Hypothalamus (tissue), 51 donors: ENCODE results near the gene WRAP53.

Source experiments
- DNase-seq, 51 donors: peaks; one replicate each; lab custom pipeline; 2025; lab: John Stamatoyannopoulos, UW

The WRAP53 gene

GRCh38 chr17:7707446-7707845 lies 19.2 kb downstream of the WRAP53 start:
- DNase-seq: peak in 18 of 51 donors; percentile 10 to 52 (median 28)

GRCh38 chr17:7707858-7708750 lies 19.8 kb downstream of the WRAP53 start:
- no peak for DNase-seq

GRCh38 chr17:7709031-7709430 lies 20.8 kb downstream of the WRAP53 start:
- no peak for DNase-seq

DNA sequence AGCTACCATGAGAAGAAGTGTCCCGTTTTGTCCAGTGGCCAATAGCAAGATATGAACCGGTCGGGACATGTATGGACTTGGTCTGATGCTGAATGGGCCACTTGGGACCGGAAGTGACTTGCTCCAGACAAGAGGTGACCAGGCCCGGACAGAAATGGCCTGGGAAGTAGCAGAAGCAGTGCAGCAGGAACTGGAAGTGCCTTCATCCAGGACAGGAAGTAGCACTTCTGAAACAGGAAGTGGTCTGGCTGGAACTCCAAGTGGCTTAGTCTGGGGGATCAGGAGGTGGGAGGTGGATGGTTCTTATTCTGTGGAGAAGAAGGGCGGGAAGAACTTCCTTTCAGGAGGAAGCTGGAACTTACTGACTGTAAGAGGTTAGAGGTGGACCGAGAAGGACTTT lies 22.0 kb downstream of the WRAP53 start:
- no peak for DNase-seq

- no peak for DNase-seq
Observed at GRCh38 chr17:7711051-7711755, 22.9 kb downstream of the WRAP53 start.

DNA sequence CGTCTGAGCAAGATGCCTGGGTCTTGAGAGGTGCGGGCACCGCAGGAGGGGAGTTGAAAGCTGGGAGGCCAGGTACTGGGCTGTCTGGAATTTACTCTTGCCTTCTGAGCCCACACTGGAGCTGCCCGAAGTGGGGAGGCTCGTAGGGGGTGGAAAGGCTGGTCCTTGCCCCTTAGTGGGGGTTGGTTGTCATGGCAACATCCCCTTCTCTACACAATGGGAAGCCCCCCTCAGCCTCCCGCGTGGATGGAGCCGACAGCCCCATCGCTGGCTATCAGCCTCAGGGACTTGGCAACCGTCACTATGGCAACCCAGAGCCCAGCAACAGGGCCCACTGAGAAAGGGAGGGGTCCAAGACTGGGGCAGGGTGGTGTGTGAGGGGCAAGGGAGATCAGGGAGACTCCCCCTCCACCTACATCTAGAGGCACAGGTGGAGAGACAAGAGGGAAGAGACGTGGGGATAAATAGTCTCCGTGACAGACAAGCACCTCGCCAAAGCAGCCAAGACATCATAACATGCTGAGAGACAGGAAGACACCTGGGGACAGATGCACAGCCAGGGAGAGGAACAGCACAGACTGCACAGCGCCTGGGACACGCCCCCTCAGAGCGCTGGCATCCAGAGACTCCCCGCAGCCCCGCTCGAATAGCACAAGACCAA lies 24.0 kb downstream of the WRAP53 start:
- peak in 15 of 51 donors; percentile 5 to 54 (median 22) for DNase-seq

GRCh38 chr17:7713782-7714181 lies 25.5 kb downstream of the WRAP53 start:
- no peak for DNase-seq

- DNase-seq: no peak
Observed at GRCh38 chr17:7714721-7715594, 26.7 kb downstream of the WRAP53 start.

- DNase-seq: peak in 1 of 51 donors; percentile 84
Observed at GRCh38 chr17:7715936-7716886, 27.9 kb downstream of the WRAP53 start.

DNA sequence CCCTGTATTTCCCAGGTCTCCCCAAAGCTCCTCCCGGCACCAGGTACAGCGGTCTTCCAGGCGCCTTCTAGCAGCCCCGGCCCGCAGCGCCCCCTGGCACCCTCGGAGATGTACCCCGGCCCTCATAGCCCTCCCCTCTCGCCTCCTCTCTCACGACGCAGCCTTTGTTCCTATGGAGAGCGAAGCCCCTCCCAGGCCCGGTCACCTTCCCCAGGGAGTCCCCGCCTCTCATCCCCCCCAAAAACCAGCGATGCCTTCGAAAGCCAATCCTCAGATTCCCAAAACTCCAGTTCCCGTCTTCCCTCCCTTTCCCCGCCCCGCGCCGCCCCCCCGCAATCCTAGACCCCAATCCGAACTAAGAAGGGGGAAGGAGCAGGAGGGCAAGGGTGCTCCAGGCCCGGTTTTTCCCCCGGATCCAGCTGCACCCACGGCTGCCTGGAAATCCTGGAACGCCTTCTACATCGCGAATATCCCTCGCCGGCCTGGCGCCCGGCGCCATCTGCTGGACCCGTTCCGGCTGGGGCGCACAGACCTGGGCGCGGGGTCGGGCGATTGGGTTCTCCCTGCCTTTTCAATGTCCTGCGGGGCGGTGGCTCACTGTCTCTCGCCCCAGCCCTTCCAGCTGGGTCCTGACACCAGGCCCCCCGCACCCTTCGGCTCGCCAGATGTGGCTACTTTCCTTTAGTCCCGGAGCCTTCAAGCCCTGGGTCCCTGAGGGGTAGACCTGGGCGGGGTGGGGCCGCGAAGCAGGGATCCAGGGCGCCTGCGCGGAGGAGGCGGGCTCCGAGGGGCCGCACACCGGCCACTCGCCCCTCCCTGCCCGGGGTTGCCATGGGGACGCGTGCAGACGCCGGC lies 28.9 kb downstream of the WRAP53 start, which contains the start of gene DNAH2:
DNAH2 (plus strand) TSS at position 844 of the 855 bp plus-strand sequence. CDS start 1,991 bp downstream, outside the sequence.
- peak in 45 of 51 donors; percentile 15 to 90 (median 68) for DNase-seq

DNA sequence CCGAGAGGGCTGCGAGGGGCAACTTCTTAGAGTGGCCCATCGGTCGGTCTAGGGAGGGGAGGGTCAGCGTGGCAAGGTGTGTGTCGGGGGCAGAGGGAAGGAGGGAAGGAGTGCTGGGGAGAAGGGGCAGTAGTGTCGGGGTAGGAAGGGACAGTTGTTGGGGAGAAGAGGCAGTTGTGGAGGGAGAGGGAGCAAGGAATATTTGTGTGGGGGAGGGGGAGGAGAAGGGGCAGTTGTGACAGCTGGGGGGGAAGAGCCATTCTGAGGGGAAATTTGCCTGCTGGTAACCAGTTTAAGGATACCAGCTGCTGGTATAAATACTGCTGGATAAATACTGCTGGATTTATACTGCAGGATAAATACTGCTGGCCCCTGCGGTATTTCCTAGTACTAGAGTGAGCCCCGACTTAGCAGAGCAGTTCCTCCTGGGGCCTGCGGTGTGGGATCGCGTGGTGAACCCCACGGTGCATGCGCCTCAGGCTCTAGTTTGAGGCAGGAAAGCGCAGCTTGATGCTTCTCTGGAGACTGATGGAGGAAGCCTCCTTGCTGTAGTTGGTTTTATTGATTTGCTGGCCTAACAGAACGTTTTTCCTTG lies 29.6 kb downstream of the WRAP53 start:
- peak in 10 of 51 donors; percentile 7 to 39 (median 22) for DNase-seq

DNA sequence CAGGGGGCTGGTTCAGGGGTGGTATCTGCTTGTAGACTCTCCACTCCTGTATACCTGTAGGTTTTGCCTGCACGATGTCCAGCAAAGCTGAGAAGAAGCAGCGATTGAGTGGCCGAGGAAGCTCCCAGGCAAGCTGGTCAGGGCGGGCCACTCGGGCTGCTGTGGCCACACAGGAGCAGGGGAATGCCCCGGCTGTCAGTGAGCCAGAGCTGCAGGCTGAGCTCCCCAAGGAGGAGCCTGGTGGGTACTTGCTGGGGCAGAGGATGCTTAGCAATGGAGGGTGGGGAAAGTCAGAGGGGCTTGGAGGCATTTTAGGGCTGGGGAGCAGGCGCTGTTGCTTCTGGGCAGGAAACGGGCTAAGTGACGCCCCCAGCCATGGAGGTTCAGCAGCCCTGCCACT lies 31.4 kb downstream of the WRAP53 start:
- no peak for DNase-seq

- no peak for DNase-seq
Observed at GRCh38 chr17:7720125-7720524, 31.8 kb downstream of the WRAP53 start.

GRCh38 chr17:7721612-7722011 lies 33.3 kb downstream of the WRAP53 start:
- no peak for DNase-seq

DNA sequence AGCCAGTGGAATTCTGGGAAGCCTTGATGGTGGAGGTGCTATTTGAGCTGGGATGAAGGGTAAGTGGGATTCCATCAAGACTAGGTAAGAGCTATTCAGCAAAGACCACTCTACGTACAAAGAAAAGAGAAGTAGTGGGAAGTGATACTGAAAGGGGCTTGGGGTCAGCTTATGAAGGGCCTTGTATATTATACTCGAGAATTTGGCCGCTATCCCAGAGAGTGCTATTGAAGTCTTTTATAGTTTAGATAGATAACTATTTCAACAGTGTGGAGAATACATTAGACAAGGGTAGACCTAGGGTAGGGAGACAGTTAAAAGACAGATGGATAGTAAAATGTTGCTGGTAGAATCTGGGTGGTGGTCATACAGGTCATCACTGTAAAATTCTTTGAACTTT lies 39.6 kb downstream of the WRAP53 start:
- no peak for DNase-seq

GRCh38 chr17:7729816-7730215 lies 41.5 kb downstream of the WRAP53 start:
- DNase-seq: no peak

- DNase-seq: no peak
Observed at GRCh38 chr17:7732981-7733539, 44.8 kb downstream of the WRAP53 start.
